Limb (tissue), 2 donors: Measurements from ENCODE around the gene BRMS1.
"Not testable (repeated sequence)": the region's sequence is repeated elsewhere in the genome, so short reads cannot be mapped to it uniquely, and the experiment has no call there.

Experiments used
- DNase-seq, 2 donors: peaks; one replicate each; pipeline ENCODE4 v3.0.0-alpha.2; 2016; ENCODE audit errors: extremely low spot score in 2 of 2

Gene BRMS1

DNA sequence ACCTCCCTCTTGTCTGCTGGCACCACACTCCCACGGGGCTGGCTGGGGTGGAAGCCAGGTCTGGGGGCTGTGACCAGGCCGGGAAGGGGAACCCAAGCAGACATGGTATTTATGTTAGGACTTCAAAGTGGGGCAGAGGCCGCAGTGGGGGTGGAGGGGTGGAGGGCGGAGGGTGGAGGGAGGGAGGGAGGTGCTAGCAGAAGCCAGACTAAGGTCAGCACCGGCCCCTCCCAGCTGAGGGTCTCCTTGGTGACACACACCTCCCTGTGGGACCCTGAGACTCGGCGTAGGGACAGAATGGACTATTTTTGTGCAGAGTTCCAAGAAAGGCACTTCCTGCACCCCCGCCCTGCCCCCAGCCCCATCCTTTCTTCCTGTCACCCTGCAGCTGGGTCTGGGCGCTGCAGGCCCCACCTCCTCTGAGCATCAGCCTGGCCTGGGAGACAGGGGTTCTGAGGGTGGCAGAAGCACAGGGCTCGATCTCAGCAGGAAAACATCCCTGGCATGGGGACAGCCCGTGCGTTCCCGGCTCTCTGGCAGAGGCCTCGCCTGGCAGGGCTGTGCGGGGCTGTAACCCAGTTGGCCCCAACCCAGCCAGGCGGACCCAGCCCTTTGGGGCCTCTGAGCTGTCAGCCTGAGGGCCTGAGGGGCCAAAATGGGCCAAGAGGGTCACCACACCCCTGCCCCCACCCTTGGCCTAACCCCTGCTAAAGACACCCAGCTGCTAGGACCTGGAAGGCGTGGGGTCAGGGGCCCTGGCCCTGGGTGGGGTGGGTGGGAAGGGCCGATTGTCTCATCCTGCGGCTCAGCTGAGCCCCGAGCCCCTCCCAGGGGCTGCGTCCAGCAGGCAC lies 18.4 kb downstream of the BRMS1 start:
- DNase-seq, result no peak

GRCh38 chr11:66325263-66325671 lies 19.6 kb downstream of the BRMS1 start:
- DNase-seq, result no peak

DNA sequence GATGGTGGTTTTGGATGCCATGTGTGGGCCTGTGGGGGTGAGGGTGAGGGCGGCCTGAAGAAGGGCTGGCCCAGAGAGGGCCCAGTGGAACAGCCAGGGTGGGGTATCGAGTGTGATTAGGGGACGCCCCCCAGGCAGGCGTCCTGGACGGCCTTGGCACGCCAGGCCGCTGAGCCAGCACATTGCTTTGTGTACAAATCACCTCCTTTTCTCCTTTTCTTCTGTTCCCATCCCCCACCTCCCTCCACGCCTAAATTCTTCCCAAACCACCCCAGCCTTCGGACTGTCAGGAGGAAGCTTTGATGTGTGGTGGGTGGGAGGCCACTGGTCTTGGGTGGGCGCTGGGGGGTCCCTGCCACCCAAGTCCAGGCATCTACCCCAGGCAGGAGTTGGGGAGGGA lies 20.2 kb downstream of the BRMS1 start:
- no peak for DNase-seq

DNA sequence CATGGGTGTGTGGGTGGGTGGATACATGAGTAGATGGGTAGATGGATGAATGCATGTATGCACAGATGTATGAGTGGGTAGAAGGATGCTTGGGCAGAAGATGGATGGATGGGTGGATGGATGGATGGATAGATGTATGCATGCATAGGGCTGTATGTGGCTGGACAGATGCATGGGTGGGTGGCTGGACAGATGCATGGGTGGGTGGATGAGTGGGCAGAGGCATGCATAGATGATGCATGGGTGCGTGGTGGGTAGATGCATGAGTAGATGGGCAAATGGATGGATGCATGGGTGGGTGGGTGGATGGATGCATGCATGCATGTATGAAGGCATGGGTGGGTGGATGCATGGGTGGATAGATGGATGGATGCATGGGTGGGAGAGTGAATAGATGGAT lies 21.2 kb downstream of the BRMS1 start:
- no peak for DNase-seq

DNA sequence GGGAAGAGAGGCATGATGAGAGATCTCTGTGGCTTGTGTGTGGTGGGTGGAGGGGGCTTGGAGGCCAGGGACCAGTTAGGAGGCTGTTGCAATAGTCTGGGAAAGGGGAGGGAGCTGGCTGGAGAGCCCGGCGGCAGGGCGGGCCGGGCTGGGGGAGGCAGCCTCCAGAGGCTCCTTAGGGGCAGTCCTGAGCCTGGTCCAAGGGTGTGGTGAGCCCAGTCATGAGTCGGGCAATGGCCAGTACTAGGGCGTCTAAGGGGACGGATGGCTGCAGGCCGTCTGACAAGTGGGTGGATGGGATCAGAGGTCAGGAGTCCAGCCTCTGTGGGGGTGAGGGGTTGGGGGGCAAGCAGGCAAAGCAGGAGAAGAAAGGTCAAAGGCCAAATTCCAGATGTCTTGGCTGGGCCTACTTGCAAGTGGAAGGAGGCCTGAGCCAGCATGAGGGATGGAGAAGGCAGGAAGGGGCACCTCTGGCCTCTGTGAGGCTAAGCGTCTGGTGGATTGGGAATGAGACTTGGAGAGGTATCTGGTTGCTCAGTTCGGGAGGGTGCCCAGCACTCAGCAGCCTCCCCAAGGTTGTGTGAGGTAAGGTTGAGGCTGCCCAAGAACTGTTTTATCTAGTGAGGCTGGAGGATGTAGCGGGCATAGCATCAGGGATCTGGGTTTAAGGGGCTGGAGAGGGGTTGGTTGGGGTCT lies 22.0 kb downstream of the BRMS1 start:
- no peak for DNase-seq

GRCh38 chr11:66321606-66322005 lies 23.3 kb downstream of the BRMS1 start:
- no peak for DNase-seq

- DNase-seq, result not testable (repeated sequence)
Observed at GRCh38 chr11:66320748-66321147, 24.2 kb downstream of the BRMS1 start.

DNA sequence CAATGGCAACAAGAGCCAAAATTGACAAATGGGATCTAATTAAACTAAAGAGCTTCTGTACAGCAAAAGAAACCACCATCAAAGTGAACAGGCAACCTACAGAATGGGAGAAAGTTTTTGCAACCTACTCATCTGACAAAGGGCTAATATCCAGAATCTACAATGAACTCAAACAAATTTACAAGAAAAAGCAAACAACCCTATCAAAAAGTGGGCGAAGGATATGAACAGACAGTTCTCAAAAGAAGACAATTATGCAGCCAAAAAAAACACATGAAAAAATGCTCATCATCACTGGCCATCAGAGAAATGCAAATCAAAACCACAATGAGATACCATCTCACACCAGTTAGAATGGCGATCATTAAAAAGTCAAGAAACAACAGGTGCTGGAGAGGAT lies 24.6 kb downstream of the BRMS1 start:
- not testable (repeated sequence) for DNase-seq

DNA sequence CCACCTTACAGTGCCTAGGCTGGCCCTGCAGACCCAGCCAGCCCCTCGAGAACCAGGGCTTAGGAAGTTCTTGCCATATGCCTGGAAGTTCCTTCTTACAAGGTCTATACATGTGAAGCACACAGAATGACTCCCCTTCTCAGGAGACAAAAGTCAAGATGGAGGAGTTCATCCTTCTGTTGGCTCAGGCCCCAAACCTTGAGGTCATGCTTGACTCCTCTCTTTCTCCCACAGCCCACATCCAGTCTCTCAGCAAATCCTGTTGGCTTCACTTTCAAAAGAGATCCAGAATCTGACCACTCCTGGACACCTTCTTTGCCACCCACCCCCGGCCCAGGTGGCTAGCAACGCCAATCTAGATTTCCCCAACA lies 26.3 kb downstream of the BRMS1 start:
- DNase-seq, result no peak

DNA sequence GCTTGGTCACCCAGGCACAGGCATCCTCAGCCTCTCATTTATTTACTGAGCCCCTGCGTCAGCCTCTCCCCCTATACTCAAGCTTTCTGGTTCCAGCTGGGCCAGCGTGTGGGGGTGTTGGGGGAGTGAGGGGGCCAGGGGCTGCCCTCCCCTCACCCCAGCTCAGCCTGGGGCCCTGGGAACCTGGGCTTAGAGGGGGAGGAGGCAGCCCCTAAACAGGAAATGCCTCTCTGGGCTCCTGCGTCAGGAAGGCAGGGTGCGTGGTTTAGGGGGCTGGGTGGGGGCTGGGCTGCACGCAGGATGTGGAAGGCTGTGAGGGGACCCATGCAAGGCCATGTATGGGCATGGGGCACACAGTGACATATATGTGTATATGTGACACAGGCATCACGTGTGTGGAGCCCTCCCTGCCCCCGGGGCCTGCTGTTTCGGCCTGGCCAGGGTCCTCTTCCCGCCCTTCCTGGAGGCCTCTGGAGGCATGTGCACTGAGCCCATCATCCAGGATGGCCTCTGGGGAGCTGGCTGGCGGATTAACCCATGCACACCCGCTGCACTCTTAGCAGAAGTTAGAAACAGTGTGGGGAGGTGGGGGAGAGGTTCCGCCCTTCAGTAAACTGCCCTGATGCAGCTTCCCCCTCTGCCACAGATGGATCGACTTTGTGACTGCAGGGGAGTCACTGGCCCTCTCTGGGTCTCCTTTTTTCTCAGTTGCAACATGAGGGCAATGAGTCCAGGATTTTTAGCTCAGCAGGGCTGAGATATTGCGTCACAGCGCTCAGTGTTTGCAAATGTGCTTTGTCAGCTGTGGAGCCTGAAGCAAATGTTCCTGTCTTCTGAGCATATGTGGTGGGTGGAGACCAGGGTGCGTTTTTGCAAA lies 26.9 kb downstream of the BRMS1 start:
- peak in 1 of 2 donors; percentile 71 for DNase-seq

- DNase-seq, result peak; percentile 52 to 74
Observed at GRCh38 chr11:66317322-66317722, 27.6 kb downstream of the BRMS1 start.

DNA sequence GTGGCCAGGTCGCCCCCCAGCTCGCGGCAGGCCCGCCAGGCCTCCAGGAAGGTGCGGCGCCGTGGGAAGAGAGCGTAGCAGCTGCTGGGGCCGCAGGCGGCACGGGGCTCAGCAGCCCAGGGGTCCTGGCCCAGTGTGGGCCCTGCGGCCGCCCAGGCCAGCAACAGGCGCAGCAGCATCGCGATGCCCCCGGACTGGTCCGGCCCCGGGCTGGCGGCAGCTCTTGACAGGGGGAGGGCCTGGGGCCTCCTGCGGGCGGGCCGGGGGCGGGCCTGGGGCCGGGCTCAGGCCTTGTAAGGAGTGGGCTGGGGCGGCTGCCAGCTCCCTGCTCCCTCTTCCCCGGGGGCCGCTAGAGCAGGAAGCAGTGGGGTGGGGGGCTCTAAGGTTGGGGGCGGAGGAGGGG lies 28.1 kb downstream of the BRMS1 start, which contains the start of gene CD248:
CD248 (minus strand) TSS at position 196 of the 403 bp plus-strand sequence; CDS start at position 179, 17 bp downstream.
- DNase-seq, result peak; percentile 65 to 84

DNA sequence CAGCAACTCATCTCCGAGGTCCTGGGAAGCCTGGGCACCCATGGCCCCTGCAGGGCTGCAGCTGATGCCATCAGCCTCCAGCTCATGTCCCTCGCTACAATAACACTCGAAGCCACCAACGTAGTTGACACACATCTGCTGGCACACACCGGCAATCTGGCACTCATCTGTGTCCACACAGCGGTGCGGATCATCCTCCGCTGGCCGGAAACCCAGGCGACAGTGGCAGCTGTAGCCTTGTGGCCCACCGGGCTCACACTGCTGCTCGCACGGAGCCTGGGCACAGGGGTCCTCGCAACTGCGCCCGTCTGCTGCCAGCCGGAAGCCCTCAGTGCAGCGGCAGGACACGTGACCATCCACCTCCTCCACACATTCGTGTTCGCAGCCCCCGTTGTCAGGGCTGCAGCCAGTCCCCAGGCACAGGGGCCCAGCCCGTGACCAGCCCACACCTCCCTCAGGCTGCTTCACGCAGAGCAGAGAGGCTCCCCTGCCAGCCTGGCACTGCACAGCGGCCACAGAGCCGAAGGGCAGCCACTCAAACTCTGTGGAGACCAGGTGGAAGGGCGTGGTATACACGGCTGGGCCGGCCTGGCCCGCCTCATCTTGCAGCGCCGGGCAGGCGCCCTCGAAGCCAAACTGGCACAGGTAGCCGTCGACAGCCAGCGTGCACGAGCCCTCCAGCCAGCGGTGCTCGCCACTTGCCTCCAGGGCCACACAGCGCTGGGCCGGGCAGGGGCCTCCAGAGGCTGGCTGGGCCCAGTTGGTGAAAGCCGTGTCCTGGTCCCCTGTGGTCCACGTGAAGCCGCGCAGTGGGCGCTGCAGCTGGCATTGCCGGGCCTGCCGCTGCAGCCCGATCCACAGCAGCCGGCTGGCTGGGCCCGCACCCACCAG lies 28.7 kb downstream of the BRMS1 start:
- DNase-seq, result peak in 1 of 2 donors; percentile 42

- DNase-seq, result no peak
Observed at GRCh38 chr11:66315498-66315885, 29.4 kb downstream of the BRMS1 start.

DNA sequence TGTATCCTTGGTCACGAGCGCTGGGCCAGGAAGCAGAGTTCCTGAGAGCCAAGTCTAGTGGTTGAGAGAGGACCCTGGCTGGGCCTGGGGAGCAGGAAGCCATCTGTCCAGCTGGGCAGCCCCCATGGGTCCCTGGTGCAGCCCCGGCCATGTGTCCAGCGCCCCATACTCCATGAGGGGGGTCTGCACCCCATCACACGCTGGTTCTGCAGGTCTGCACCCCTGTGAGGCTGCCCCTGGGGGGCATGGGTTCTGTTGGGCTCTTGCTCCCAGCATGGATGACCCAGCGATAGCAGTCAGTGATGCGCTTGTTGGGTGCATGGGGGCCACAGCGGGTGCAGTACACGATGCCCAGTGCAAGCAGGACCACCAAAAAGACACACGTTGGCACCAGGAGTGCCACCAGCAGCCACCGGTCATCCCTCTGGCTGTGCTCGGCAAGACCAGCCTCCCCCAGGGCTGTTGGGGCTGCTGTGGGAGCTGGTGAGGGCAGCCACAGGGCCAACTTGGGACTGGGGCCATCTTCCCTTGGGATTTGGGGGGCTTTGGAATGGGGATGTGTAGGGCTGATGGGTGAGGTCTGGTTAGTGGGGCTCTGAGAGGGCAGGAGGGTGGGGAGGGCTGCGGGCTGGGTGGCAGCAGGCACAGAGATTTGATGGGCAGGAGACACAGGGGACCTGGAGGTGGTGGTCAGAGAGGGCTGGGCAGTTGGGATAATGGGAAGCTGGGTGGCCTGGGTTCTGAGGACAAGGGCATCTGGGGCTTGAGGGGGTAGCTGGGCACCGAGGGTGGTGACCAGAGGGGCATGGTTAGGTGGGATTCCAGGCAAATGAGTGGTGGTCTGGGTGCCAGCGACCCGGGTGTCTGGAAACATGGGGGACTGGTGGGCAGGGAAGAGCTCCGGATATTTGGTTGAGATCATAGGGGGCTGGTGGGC lies 30.1 kb downstream of the BRMS1 start:
- DNase-seq, result peak in 1 of 2 donors; percentile 0

DNA sequence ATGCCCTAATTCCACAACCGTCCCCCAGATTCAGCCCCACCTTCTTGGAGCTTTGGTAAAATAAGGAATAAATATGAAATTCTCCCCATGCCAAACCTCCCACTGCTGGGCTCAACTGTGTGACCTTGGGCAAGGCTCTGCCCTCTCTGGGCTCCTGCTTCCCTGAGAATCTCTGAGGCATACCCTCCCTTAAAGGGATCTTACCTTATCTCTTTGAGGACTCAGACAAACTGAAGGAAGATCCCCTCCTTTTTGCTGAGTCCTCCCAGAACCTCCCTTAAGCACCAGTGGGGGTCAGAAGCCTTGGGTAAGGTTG lies 30.8 kb downstream of the BRMS1 start:
- no peak for DNase-seq

- peak; percentile 84 to 88 for DNase-seq
Observed at GRCh38 chr11:66313321-66314185, 31.4 kb downstream of the BRMS1 start.

GRCh38 chr11:66312549-66313320 lies 32.2 kb downstream of the BRMS1 start:
- DNase-seq, result peak; percentile 97 to 100
